Esophagus mucosa (tissue), 1 donor: ENCODE measurements around the gene HCRTR2. TPM values are rescaled to one million over a fixed set of nuclear protein-coding genes. Genes with fewer than 3 reads are reported as not detected.
"Not testable (repeated sequence)": the region's sequence is repeated elsewhere in the genome, so short reads cannot be mapped to it uniquely, and the experiment has no call there.

ENCODE experiments used
- ATAC-seq: fragments of 200-7000 bp; cut with Tn5 transposase; one replicate; pipeline ENCODE4 v1.9.1; 2020
- total RNA-seq: library from RNA; stranded (reverse); gene quantifications from one replicate; pipeline ENCODE4 v1.2.4, GENCODE V29; 2023
- donor health status: DM: yes; HTN: yes; CAD: no.

Gene HCRTR2
- total RNA-seq, result not detected

GRCh38 chr6:55174211-55175026 is at the start of gene HCRTR2:
Gene HCRTR2, plus strand, starts transcription at chr6:55174515. Its CDS starts 73 bp downstream, at chr6:55174588.
- ATAC-seq, result no peak

GRCh38 chr6:55130806-55131324 is 43.5 kb upstream of the HCRTR2 start:
- ATAC-seq, result no peak

- ATAC-seq, result no peak
These were observed 42.7 kb upstream of the HCRTR2 start for GRCh38 chr6:55131616-55132015.

GRCh38 chr6:55136916-55137315 is 37.4 kb upstream of the HCRTR2 start:
- no peak for ATAC-seq

GRCh38 chr6:55137929-55138693 is 36.2 kb upstream of the HCRTR2 start:
- ATAC-seq, result no peak

GRCh38 chr6:55141611-55142010 is 32.7 kb upstream of the HCRTR2 start:
- ATAC-seq, result no peak

GRCh38 chr6:55142610-55143009 is 31.7 kb upstream of the HCRTR2 start:
- no peak for ATAC-seq

GRCh38 chr6:55153284-55153683 is 21.0 kb upstream of the HCRTR2 start:
- ATAC-seq, result no peak

- not testable (repeated sequence) for ATAC-seq
These were observed 15.5 kb upstream of the HCRTR2 start for GRCh38 chr6:55158784-55159183.

- ATAC-seq, result no peak
These were observed 6.5 kb upstream of the HCRTR2 start for GRCh38 chr6:55167860-55168259.

GRCh38 chr6:55175078-55176049 is 1.0 kb downstream of the HCRTR2 start:
- no peak for ATAC-seq

- no peak for ATAC-seq
These were observed 2.6 kb downstream of the HCRTR2 start for GRCh38 chr6:55176958-55177357.

GRCh38 chr6:55180258-55180657 is 5.9 kb downstream of the HCRTR2 start:
- no peak for ATAC-seq

GRCh38 chr6:55182016-55182650 is 7.8 kb downstream of the HCRTR2 start:
- ATAC-seq, result no peak

- no peak for ATAC-seq
These were observed 10.6 kb downstream of the HCRTR2 start for GRCh38 chr6:55184782-55185530.

- ATAC-seq, result no peak
These were observed 24.4 kb downstream of the HCRTR2 start for GRCh38 chr6:55198715-55199114.

- no peak for ATAC-seq
These were observed 24.9 kb downstream of the HCRTR2 start for GRCh38 chr6:55199239-55199638.

GRCh38 chr6:55208478-55209458 is 34.5 kb downstream of the HCRTR2 start:
- no peak for ATAC-seq

- no peak for ATAC-seq
These were observed 36.6 kb downstream of the HCRTR2 start for GRCh38 chr6:55210952-55211351.

- no peak for ATAC-seq
These were observed 37.8 kb downstream of the HCRTR2 start for GRCh38 chr6:55212156-55212555.
